Pancreas (tissue), 10 donors: ENCODE results near the gene CHFR. TPM values are rescaled to one million over a fixed set of nuclear protein-coding genes. Genes with fewer than 3 reads are reported as not detected.
"Not testable (repeated sequence)": the region's sequence is repeated elsewhere in the genome, so short reads cannot be mapped to it uniquely, and the experiment has no call there.

ENCODE experiments used
- ATAC-seq, 4 donors: fragments of 200-7000 bp; cut with Tn5 transposase; one replicate each; pipeline versions ENCODE4 v1.8.0 to v1.9.1; 2020; ENCODE audit warnings: mild to moderate bottlenecking in 4 of 4, moderate library complexity in 4 of 4
- DNase-seq, 6 donors: peaks; one replicate each; pipeline ENCODE4 v3.0.0-alpha.2; 2020
- FAIRE-seq: peaks from 2 replicates; lab custom pipeline; 2012; peaks lifted over from hg19 to GRCh38; lab: Jason Lieb, UNC
- H3K27ac ChIP-seq, 4 donors: fragments of 200-600 bp; sonication (generic); 1 replicate in 3 of 4; 2 replicates in 1 of 4; pipeline versions ENCODE4 v1.5.0 to v1.8.0; 2020
- H3K27me3 ChIP-seq, 4 donors: fragments of 200-600 bp; one replicate each; pipeline ENCODE4 v1.8.0; 2021
- H3K36me3 ChIP-seq, 3 donors: fragments of 200-600 bp; sonication (generic) in 1 of 3; one replicate each; pipeline versions ENCODE4 v1.5.0 to v1.8.0; 2020 to 2021
- H3K4me1 ChIP-seq, 3 donors: fragments of 200-600 bp; one replicate each; pipeline ENCODE4 v1.8.0; 2021
- H3K4me3 ChIP-seq, 4 donors: fragments of 200-600 bp; sonication (generic) in 2 of 4; one replicate each; pipeline versions ENCODE4 v1.5.0 to v1.8.0; 2020 to 2021
- H3K9me3 ChIP-seq, 4 donors: fragments of 200-600 bp; one replicate each; pipeline ENCODE4 v1.8.0; 2021
- WGBS, 2 donors: extraction: QIAGEN DNeasy Blood & Tissue Kit; methylation state at CpG; one replicate each; pipeline ENCODE4 v1.1.7; 2013; 5-methylcytosine and 5-hydroxymethylcytosine counted together
- intact Hi-C, 3 donors: fragments of 100-400 bp; cut with DNase I; formaldehyde crosslinking; loops; one replicate each; pipeline versions ENCODE4 v1.11.1 to v1.14.2; 2022
- polyA plus RNA-seq, 2 donors: library from polyadenylated mRNA; stranded (reverse); fragments of 200-250 nt; gene quantifications; one replicate each; pipeline ENCODE4 v1.2.3, GENCODE V29; 2013
- total RNA-seq, 6 donors: library from RNA; stranded (reverse); fragmentation: NEBNext Ultra II Directional in 4 of 6; extraction: Animal tissue kit (Norgen Biotek cat#: 25700) in 4 of 6; gene quantifications; one replicate each; pipeline versions ENCODE4 v1.2.1 to v1.2.4, GENCODE V29; 2021 to 2023
- TF ChIP-seq, protein P1 (sequence below), 4 donors: fragments of 200-600 bp; sonication (generic) in 3 of 4; IDR thresholded peaks; one replicate each; pipeline versions ENCODE4 v1.5.0 to v1.8.0; 2021; ENCODE audit warnings: antibody characterized with exemption in 4 of 4
- donor health status: healthy with polysubstance abuse.
- donor health status: DM: no; HTN: no; CAD: no; lungs with moderate emphysema.
- donor health status: DM: no; HTN: no; CAD: no.
- donor health status: control.
- donor health status: control.
- donor health status: Bipolar disorder and iron deficiency.
- donor health status: DM: yes; HTN: yes; CAD: no.
- donor health status: DM: no; HTN: no; CAD: no.
- donor health status: DM: no; HTN: no; CAD: no.
- donor health status: DM: yes; HTN: yes; CAD: no.

CHFR gene
- total and polyA plus RNA-seq, 8 donors = 14.9 to 32.3 (median 16.1) TPM

DNA sequence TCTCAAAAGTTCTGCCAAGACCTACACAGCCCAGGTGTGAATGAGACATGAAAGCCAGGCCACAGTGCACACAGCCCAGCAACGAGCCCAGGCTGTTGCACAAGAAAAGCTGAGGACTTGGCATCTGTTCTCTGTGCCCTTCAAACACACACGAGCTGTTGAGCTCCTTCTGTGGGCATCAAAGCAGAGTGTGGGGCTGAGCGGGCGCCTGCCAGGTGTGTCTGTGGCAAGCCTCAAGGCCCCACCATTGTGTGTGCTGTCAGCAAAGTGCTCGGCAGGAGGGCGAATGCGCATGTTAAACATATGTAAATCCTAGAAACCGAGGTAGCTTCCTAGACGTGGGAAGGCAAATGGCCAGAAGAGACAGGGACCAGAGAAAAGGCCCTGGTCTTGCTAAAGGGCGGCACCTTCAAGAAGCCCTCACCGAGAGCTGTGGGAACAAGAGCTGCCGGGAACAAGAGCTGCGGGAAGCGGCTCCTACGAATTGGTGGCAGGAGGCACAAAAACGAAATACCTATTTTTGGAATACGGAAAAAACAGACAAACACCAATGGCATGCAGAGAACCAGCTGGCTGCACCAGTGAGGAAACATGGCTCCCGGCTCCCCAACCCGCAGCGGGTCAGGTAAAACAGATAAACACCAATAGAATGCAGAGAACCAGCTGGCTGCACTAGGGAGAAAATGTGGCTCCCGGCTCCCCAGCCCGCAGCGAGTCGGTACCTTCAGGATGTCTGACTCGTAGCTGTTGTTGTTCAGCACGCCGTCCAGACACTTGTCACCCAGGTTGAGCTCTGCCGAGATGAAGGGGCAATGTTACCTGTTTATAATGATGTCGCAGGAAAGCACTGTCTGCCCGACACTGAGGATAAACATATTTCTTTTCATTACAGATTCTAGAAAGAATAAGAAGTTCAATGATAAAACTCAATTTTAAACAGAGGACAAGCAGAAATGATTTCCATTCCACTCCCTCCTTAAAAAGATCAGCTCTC is 39.7 kb downstream of the CHFR start:
- Histone ChIP-seq H3K4me3 (no peak overlapping the region), H3K36me3 (peaks cover 0 to 41% (median 5%) of the 10 kb centered on the region in 3 donors), H3K27ac (no peak overlapping the region), H3K9me3 (no peaks in the 10 kb centered on the region), H3K27me3 (no peaks in the 10 kb centered on the region), H3K4me1 (no peaks in the 10 kb centered on the region)
- TF ChIP-seq, protein P1, sequence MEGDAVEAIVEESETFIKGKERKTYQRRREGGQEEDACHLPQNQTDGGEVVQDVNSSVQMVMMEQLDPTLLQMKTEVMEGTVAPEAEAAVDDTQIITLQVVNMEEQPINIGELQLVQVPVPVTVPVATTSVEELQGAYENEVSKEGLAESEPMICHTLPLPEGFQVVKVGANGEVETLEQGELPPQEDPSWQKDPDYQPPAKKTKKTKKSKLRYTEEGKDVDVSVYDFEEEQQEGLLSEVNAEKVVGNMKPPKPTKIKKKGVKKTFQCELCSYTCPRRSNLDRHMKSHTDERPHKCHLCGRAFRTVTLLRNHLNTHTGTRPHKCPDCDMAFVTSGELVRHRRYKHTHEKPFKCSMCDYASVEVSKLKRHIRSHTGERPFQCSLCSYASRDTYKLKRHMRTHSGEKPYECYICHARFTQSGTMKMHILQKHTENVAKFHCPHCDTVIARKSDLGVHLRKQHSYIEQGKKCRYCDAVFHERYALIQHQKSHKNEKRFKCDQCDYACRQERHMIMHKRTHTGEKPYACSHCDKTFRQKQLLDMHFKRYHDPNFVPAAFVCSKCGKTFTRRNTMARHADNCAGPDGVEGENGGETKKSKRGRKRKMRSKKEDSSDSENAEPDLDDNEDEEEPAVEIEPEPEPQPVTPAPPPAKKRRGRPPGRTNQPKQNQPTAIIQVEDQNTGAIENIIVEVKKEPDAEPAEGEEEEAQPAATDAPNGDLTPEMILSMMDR (IDR thresholded peaks at IDR 0.05) = no peak
- 87% methylated on average over 30 of the region's 30 CpGs for WGBS, 2 donors
- intact Hi-C loops = no loop called here
- ATAC-seq (no peak), FAIRE-seq (no peak), DNase-seq (no peak)

DNA sequence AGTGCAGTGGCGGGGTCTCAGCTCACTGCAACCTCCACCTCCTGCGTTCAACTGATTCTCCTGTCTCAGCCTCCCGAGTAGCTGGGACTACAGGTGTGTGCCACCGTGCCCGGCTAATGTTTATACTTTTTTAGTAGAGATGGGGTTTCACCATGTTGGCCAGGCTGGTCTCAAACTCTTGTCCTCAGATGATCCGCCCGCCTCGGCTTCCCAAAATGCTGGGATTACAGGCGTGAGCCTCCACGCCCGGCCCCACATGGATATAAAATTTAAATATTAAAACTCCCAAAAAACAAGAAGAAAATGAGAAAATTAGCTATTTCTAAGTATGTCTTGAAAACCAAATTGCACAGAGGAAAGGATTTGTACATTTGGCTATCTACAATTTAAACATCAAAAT is 42.7 kb downstream of the CHFR start:
- H3K36me3 ChIP-seq = peaks cover 0 to 52% (median 24%) of the 10 kb centered on the region in 3 donors
- intact Hi-C loops = not testable (repeated sequence)

DNA sequence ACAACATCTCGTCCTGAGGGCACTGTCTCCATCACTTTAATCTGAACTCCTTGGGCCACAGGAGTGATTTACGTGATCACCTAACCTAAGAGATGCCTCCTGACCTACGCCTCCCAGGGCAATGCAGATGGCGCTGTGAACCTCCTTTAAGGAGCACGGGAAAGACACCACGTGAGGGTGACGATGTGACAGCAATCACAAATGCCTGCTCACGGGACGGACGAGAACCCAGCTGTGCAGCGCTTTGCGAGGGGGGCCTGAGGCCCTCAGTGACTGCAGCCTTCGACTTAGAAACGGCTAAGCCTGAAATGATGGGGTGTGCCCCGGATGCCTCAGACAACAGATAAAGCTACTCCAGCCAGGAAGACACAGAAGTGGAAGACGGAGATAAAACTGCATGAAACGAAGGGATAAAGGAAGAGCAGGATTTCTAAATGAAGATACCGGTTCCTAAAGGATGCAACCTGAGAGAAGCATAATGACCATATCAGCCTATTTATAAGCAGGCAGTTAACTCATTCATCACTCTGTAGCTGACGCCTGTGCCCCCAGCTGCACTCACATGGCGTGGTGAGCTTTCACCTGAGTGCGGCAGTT is 44.9 kb downstream of the CHFR start:
- H3K9me3 ChIP-seq = no peaks in the 10 kb centered on the region
- ATAC-seq (no peak), FAIRE-seq (no peak), DNase-seq (no peak)
- H3K4me1 ChIP-seq = no peaks in the 10 kb centered on the region
- intact Hi-C loops = no loop called here
- no peak overlapping the region for H3K4me3 ChIP-seq
- no peaks in the 10 kb centered on the region for H3K27me3 ChIP-seq
- WGBS, 2 donors = 87 to 89% methylated on average over 21 of the region's 21 CpGs
- H3K27ac ChIP-seq = no peak overlapping the region
- peaks cover 0 to 47% (median 24%) of the 10 kb centered on the region in 3 donors for H3K36me3 ChIP-seq
- TF ChIP-seq, protein P1 (IDR thresholded peaks at IDR 0.05) = no peak

More for the DNA sequence above, 42.7 kb downstream of the CHFR start:
- H3K9me3 ChIP-seq, H3K27ac ChIP-seq, H3K4me1 ChIP-seq, H3K4me3 ChIP-seq, H3K27me3 ChIP-seq, ATAC-seq, DNase-seq, FAIRE-seq: not testable (repeated sequence)
- 92 to 93% methylated on average over 11 of the region's 11 CpGs for WGBS, 2 donors

DNA sequence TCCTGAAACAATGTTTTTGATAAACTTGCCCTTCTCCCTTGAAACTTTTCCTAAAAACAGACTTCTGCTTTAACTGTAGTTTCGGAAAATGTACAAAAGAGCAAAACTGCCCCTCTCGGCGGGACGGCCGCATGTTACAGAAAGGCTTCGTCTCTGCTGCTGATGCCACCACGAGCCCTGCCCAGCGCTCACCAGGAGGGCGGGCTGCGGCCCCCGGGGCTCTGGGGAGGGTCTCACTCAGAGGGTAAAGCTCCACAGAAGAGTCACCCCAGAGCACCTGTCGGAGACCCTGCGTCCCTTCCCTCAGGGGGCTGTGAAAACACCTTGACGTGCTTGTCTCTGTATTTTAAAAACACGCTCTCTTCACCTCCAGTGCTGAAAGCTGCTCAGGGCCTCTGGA is 46.3 kb downstream of the CHFR start:
- TF ChIP-seq, protein P1 (IDR thresholded peaks at IDR 0.05) = no peak
- no peak overlapping the region for H3K27ac ChIP-seq
- ATAC-seq (no peak), DNase-seq (no peak), FAIRE-seq (no peak)
- H3K9me3 ChIP-seq = no peaks in the 10 kb centered on the region
- H3K4me1 ChIP-seq = no peaks in the 10 kb centered on the region
- H3K27me3 ChIP-seq = no peaks in the 10 kb centered on the region
- H3K4me3 ChIP-seq = no peak overlapping the region
- peaks cover 0 to 36% (median 24%) of the 10 kb centered on the region in 3 donors for H3K36me3 ChIP-seq
- WGBS, 2 donors = 97% methylated on average over 15 of the region's 15 CpGs
- intact Hi-C loops = no loop called here

DNA sequence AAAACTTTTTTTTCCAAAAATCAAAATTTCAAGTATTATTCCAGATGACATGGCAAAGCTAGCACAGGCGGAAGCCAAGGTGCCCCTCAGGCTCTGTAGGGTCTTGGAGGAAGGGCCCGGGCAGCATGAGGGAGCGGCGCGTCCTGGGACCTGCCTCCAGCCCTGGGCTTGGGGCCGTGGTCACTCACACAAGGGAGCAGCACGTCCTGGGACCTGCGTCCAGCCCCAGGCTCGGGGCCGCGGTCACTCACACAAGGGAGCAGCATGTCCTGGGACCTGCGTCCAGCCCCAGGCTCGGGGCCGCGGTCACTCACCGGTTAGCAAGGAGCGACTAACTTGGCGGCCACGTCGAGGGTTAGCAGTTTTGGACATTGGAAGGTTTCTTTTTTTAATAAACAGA is 46.9 kb downstream of the CHFR start:
- Histone ChIP-seq H3K4me1 (no peaks in the 10 kb centered on the region), H3K27ac (no peak overlapping the region), H3K27me3 (no peaks in the 10 kb centered on the region), H3K36me3 (peaks cover 0 to 36% (median 24%) of the 10 kb centered on the region in 3 donors), H3K9me3 (no peaks in the 10 kb centered on the region), H3K4me3 (no peak overlapping the region)
- FAIRE-seq (no peak), ATAC-seq (no peak), DNase-seq (no peak)
- TF ChIP-seq, protein P1 (IDR thresholded peaks at IDR 0.05) = no peak
- intact Hi-C loops = no loop called here
- WGBS, 2 donors = 92% methylated on average over 20 of the region's 20 CpGs
